Duodenal mucosa (tissue), 2 donors: ENCODE data around the gene SLC28A3.
A peak's percentile ranks its signal among the peaks of the same experiment; 100 is the strongest.

Source experiments
- H3K27ac ChIP-seq: one replicate; pipeline ENCODE4 v1.7.0; 2013; ENCODE audit warnings: low read depth, low read length
- H3K27me3 ChIP-seq, 2 donors: one replicate each; pipeline ENCODE4 v1.7.0; 2013; ENCODE audit warnings: low read length in 2 of 2, control low read depth in 1 of 2; ENCODE audit not compliant: insufficient read depth in 2 of 2, control insufficient read depth in 1 of 2
- H3K36me3 ChIP-seq, 2 donors: one replicate each; pipeline ENCODE4 v1.7.0; 2013; ENCODE audit warnings: low read length in 2 of 2, control low read depth in 1 of 2; ENCODE audit not compliant: insufficient read depth in 2 of 2, control insufficient read depth in 1 of 2
- H3K4me1 ChIP-seq, 2 donors: one replicate each; pipeline ENCODE4 v1.7.0; 2013; ENCODE audit warnings: low read length in 2 of 2, control low read depth in 1 of 2; ENCODE audit not compliant: insufficient read depth in 2 of 2, control insufficient read depth in 1 of 2
- H3K4me3 ChIP-seq, 2 donors: one replicate each; pipeline ENCODE4 v1.7.0; 2013; ENCODE audit warnings: low read length in 2 of 2, low read depth in 1 of 2
- H3K9ac ChIP-seq, 2 donors: one replicate each; pipeline ENCODE4 v1.7.0; 2013; ENCODE audit warnings: low read length in 2 of 2, low read depth in 1 of 2
- H3K9me3 ChIP-seq, 2 donors: one replicate each; pipeline ENCODE4 v1.7.0; 2013; ENCODE audit warnings: low read length in 2 of 2, control low read depth in 1 of 2; ENCODE audit not compliant: control insufficient read depth in 1 of 2

SLC28A3 gene

DNA sequence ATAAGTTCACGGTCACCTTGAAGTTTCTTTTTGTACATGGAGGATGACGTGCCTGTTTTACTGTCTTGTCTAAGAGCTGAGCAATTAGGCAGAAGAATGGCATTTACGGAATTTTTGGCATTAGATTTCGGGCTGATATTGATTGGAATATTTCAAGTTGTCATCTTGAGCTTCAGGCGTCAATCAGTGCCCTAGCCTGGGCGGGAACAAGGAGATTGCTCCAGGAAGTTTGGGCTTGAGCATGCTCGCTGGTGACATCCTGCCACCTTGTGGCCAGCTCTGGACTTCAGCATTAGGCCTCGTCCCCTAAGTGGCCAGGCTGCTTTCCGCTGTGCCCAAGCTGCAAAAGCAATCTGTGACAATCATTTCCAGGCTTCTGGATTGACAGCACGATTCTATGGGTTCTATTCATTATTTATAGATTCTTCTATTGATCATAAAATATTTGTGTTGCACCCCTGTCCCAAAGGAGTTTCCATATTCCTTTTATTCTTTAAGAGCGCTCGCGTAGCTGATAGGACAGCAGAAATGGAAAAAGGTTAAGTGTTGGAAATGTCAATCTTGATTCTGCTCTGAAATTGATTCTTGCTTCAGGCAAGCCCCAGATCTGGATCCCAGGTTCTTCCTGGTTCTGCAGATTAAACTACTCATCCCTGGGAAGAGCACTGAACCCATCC lies 79.3 kb downstream of the SLC28A3 start:
- peak overlapping the region in 1 of 2 donors; percentile 44 for H3K4me3 ChIP-seq
- no peaks in the 10 kb centered on the region for H3K27me3 ChIP-seq
- peak overlapping the region; percentile 1 to 39 for H3K9ac ChIP-seq
- H3K27ac ChIP-seq: no peak overlapping the region
- H3K36me3 ChIP-seq: no peaks in the 10 kb centered on the region
- no peaks in the 10 kb centered on the region for H3K9me3 ChIP-seq
- peaks cover 3 to 4% of the 10 kb centered on the region in 2 donors for H3K4me1 ChIP-seq

- H3K27ac ChIP-seq: no peak overlapping the region
- H3K4me1 ChIP-seq: peaks cover 17 to 21% of the 10 kb centered on the region in 2 donors
- no peak overlapping the region for H3K4me3 ChIP-seq
- H3K27me3 ChIP-seq: no peaks in the 10 kb centered on the region
- H3K9ac ChIP-seq: no peak overlapping the region
- no peaks in the 10 kb centered on the region for H3K36me3 ChIP-seq
- no peaks in the 10 kb centered on the region for H3K9me3 ChIP-seq
Observed at GRCh38 chr9:84258371-84258770, 82.2 kb downstream of the SLC28A3 start.

DNA sequence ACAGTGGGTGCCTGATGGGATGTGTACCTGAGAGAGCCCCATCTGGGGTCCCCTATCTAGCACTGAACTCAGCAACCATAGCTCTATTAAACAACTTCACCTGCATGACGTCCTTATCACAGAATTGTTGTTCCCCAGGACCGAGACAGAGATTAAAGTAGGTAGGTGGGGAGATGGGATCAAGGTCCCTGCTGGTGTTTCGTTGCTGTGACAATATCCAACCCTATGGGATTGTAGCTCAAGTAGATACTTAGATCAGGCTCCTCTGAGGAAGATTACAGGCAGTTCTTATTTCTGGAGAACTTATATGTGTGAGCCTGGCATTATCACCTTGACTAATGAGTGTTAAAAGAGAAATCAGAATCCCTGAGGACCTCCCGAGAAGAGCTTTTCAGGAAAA lies 84.9 kb downstream of the SLC28A3 start:
- Histone ChIP-seq H3K9ac (no peak overlapping the region), H3K9me3 (no peaks in the 10 kb centered on the region), H3K4me3 (peak overlapping the region in 1 of 2 donors; percentile 36), H3K36me3 (no peaks in the 10 kb centered on the region), H3K27me3 (no peaks in the 10 kb centered on the region), H3K4me1 (peaks cover 31 to 36% of the 10 kb centered on the region in 2 donors), H3K27ac (no peak overlapping the region)

DNA sequence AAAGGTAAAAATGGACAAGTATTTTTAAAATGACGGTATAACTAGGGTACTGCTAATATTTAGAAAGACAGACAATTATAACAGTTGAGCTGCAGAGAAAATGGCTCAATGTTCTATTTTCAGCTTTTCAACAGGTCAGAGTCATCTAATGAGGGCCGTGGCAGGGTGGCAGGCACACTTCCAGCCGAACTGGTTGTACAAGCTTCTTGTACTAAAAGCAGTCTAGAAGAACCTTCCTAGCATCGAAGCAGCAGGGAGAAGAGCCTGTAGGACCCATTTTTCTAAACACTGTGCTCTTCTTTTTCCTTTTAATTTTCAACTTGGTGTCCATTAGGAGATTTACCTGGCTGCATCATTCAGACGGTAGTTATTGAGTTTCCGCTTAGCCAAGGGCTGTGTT lies 85.6 kb downstream of the SLC28A3 start:
- Histone ChIP-seq H3K27me3 (no peaks in the 10 kb centered on the region), H3K36me3 (no peaks in the 10 kb centered on the region), H3K4me1 (peaks cover 31 to 36% of the 10 kb centered on the region in 2 donors), H3K9ac (no peak overlapping the region), H3K9me3 (no peaks in the 10 kb centered on the region), H3K27ac (no peak overlapping the region), H3K4me3 (no peak overlapping the region)

DNA sequence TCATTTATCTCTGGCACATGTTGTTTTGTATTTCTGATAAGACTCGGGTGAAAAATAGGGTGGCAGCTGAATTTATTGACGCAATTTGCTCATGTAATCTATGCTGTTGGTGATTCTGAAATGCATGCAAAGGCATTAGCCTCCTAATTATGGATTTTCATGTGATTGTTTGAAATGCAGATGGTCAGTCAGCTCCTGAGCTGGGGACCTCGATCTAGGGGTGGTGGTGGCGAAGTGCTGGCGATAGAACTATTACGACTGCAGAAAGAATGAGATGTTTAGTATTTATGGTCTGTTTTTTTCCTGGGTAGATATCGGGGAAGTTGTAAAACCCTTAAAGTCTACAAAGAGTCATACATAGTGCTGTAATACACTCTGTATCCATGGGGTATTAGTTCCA lies 88.6 kb downstream of the SLC28A3 start:
- Histone ChIP-seq H3K27ac (no peak overlapping the region), H3K9ac (no peak overlapping the region), H3K36me3 (no peaks in the 10 kb centered on the region), H3K27me3 (no peaks in the 10 kb centered on the region), H3K9me3 (no peaks in the 10 kb centered on the region), H3K4me3 (no peak overlapping the region), H3K4me1 (peaks cover 31 to 36% of the 10 kb centered on the region in 2 donors)

- Histone ChIP-seq H3K36me3 (no peaks in the 10 kb centered on the region), H3K4me3 (no peak overlapping the region), H3K9me3 (no peaks in the 10 kb centered on the region), H3K9ac (no peak overlapping the region), H3K27me3 (no peaks in the 10 kb centered on the region), H3K27ac (no peak overlapping the region), H3K4me1 (no peaks in the 10 kb centered on the region)
Observed at GRCh38 chr9:84241817-84242373, 98.7 kb downstream of the SLC28A3 start.

DNA sequence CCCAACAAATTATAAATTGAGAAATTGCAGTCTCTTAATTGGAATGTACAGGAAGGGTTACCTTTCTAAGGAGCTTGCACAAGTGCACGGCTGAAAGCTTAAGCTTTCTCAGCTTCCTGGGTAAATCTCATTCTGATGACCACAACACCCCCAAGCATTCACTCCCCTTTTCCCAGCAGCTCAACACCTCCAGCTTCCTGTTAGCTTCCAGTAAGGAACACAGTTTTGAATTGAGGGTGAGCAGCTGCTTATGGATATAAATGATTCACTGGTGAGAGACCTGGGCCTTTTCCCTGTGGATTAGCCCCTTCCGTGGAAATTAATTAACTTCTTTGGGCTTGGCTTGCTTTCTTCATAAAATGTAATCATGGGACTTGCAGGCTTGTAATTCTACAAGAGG lies 101.2 kb downstream of the SLC28A3 start:
- H3K9me3 ChIP-seq: no peaks in the 10 kb centered on the region
- no peaks in the 10 kb centered on the region for H3K4me1 ChIP-seq
- no peak overlapping the region for H3K27ac ChIP-seq
- no peaks in the 10 kb centered on the region for H3K27me3 ChIP-seq
- H3K36me3 ChIP-seq: no peaks in the 10 kb centered on the region
- H3K4me3 ChIP-seq: no peak overlapping the region
- H3K9ac ChIP-seq: no peak overlapping the region

- no peaks in the 10 kb centered on the region for H3K4me1 ChIP-seq
- H3K9ac ChIP-seq: no peak overlapping the region
- no peak overlapping the region for H3K27ac ChIP-seq
- no peaks in the 10 kb centered on the region for H3K27me3 ChIP-seq
- no peaks in the 10 kb centered on the region for H3K9me3 ChIP-seq
- H3K4me3 ChIP-seq: no peak overlapping the region
- H3K36me3 ChIP-seq: no peaks in the 10 kb centered on the region
Observed at GRCh38 chr9:84238652-84239051, 101.9 kb downstream of the SLC28A3 start.

DNA sequence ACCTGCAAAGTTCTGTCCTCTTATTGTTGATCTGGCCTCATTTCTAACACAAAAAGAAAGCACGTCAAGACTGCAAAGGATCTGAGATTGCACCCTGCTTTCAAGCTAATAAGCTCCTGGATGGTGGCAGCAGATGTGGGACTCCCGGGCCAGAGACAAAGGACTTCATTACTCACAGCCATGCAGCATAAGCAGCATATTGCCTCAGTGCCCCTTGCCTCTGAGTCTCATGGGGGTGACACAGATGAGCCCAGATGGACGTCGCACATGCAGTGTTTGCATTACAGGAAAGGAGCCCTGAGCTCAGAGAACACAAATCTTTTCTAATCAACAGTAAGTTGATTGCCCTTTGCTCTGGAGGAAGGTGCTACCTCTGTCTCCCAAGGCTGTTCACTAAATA lies 105.0 kb downstream of the SLC28A3 start:
- no peak overlapping the region for H3K9ac ChIP-seq
- H3K27ac ChIP-seq: no peak overlapping the region
- no peaks in the 10 kb centered on the region for H3K27me3 ChIP-seq
- H3K4me1 ChIP-seq: no peaks in the 10 kb centered on the region
- no peaks in the 10 kb centered on the region for H3K9me3 ChIP-seq
- no peaks in the 10 kb centered on the region for H3K36me3 ChIP-seq
- H3K4me3 ChIP-seq: no peak overlapping the region

GRCh38 chr9:84230355-84231145 lies 110.0 kb downstream of the SLC28A3 start:
- Histone ChIP-seq H3K9ac (no peak overlapping the region), H3K36me3 (no peaks in the 10 kb centered on the region), H3K27ac (no peak overlapping the region), H3K4me3 (no peak overlapping the region), H3K9me3 (no peaks in the 10 kb centered on the region), H3K4me1 (no peaks in the 10 kb centered on the region), H3K27me3 (no peaks in the 10 kb centered on the region)
